Measurements from ENCODE around the gene UBE2Q2.
"Not testable (repeated sequence)": the region's sequence is repeated elsewhere in the genome, so short reads cannot be mapped to it uniquely, and the experiment has no call there.

Gene UBE2Q2

DNA sequence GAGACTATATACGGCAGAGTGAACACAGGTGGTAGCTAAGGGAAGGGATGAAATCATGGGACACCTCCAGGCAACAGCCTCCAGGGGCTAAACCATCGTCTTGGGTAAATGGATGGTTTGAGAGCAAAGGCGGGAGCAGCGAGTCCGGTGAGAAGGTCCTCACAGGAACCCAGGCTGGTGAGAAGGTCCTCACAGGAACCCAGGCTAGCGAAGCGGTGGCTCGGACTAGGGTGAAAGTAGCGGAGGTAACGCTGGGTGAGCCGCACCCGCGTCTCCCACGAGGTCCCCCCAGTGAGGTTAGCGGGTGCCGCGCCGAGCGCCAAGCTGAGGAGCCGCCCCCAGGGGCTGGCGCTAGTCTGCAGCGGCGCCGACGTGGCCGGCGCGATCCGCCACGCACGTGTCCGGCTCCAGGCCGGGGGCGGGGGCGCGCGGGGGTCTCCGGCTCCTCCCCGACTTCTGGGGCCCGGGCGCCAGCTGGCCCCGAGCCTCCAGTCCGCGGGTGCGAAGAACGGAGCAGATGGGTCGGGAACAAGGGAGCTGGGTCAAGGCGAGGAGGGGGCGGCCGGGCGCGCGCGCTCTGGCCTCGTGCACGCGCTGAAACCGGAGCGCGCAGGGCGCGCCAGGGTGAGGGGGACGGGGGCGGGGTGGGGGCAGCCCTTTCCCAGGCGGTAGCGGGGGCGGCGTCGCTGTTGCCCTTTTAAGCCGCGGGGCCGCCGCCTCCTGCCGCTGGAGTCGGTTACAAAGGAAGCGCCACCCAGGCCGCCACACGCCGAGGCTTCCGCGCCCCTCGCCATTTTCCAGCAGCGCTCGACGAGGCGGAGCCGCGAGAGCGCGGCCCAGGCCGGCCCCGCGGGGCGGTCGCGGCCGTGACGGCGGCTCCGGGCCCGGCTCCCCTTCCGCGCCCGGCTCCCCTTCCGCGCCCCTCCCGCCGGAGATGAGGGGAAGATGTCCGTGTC, at the start of gene UBE2Q2:
Gene UBE2Q2, plus strand, starts transcription at position 726 of the 956 bp plus-strand sequence. Its CDS starts 220 bp downstream, at position 946.
- peak; percentile 72 to 79 for DNase-seq

GRCh38 chr15:75796321-75796720, 46.9 kb upstream of the UBE2Q2 start:
- DNase-seq = no peak

GRCh38 chr15:75797146-75797545, 46.1 kb upstream of the UBE2Q2 start:
- DNase-seq = not testable (repeated sequence)

- no peak for DNase-seq
Observed at GRCh38 chr15:75799190-75799589, 44.1 kb upstream of the UBE2Q2 start.

DNA sequence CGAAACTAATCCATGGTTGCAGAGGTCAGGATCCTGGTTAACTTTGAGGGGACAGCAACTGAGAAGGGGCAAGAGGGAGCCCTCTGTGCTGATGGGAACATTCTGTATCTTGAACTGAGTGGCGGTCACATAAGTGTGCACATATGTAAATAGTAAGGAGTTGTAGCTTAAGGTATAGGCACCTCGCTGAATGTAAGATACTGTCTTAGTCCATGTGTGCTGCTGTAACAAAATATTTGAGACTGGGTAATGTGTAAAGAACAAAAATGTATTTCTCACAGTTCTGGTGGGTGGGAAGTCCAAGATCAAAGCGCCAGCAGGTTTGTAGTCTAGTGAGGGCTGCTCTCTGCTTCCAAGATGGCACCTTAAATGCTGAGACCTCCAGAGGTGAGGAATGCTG, 42.8 kb upstream of the UBE2Q2 start:
- DNase-seq = not testable (repeated sequence)

GRCh38 chr15:75801859-75802593, 41.2 kb upstream of the UBE2Q2 start:
- DNase-seq = peak; percentile 52 to 71

DNA sequence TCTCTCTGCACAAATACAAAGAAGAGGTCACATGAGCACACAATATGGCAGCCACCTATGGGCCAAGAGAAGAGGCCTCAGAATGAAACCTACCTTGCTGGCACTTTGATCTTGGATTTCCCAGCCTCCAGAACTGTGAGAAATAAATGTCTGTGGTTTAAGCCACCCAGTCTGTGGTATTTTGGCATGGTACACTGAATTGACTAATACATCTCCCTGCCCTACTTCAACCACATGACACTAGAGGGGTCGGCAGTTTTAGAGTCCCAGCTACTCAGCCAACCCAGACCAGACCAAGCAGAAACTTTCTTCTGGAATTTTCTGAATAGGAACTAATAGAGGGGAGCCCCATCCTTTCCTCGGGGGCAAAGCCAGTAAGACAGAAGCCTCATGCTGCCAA, 35.8 kb upstream of the UBE2Q2 start:
- not testable (repeated sequence) for DNase-seq

DNA sequence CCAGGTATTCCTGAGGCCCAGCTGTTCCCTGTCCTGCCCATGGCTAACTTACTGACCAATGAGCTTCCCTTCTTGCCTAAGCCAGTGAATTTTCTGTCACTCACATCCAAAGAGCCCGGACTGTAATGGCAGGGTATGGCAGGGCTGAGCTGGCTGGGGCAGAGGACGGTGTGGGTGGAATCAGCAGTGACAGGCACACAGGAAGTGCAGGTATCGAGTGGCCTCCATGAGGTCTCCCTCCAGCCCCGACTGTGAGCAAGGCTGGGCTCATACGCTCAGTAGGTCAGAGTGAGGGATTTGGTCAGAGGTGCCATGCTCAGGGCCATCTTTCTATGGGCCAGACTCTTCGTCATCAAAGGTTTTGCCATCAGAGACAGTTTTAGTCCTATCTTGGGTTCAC, 35.2 kb upstream of the UBE2Q2 start:
- DNase-seq = not testable (repeated sequence)

DNA sequence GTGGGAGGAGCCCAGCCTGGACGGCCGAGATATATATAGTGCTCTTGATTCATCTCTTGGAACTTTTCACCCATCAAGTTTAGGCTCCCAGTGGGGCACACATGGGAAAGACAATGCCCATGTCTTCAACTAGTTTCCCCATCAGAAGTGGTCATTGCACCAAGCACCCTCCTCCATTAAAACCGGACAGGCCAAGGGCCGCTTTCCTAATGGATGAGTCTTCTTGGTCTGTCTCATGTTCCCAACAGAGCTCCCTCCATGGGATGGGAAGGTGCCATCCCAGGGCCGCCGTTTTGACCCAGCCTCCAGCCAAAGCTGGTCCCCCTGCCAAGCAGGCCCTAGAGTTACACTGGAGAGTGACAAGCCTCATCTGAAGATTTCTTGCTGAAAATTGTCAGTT, 34.7 kb upstream of the UBE2Q2 start:
- no peak for DNase-seq

DNA sequence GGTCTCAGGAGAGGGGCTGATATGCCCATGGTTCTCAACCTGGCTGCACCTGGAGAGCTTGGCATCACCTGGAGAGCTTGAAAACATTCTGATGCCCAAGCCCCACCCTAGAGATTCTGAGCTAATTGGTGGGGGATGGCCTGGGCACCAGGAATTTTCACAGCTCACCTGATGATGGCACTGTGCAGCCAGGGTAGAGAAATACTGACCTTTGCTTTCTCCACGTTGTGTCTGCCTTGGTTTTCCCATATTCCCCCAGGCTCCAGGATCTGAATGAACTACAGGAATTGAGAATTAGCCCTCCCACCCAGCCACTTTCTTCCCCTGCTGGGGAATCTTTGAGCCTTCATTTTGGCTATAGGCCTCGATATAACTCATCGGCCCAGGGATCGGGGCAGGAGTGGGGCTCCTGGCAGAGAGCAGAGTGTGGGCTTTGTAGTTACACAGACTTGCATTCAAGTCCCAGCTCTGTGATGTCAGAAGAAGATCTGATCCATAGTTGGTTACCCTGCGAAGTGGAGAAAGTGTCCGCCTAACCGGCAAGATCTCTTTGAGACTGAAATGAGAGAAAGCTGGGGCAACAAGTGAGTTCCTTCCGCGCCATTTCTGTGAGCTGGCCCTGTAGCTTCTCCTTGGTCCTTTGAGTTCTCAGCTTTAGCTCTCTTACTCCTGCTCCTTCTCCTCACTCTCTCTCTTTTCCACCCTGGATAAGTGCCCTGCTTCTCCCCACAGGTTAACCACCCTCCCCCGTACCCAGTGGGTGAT, 33.1 kb upstream of the UBE2Q2 start:
- DNase-seq = peak in 1 of 2 experiments; percentile 33

- DNase-seq = no peak
Observed at GRCh38 chr15:75810874-75811498, 32.3 kb upstream of the UBE2Q2 start.

DNA sequence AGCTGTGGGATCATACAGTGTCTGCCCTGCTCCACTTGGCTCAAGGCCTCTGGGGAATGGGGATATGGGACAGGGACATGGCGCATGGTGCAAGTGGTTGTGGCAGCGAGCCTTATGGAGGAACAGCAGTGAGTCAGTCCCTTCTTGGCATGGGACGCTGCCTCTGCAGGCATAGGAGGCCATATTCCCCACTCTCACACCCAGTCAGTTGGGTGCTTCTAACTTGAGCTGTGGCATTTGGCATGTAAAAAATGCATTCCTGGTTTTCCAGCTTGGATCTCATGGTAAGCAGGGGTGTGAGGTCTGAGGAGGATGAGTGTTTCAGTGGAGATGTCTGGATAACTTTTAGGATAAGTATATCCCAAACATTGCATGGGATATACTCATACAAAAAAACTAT, 31.6 kb upstream of the UBE2Q2 start:
- no peak for DNase-seq

DNA sequence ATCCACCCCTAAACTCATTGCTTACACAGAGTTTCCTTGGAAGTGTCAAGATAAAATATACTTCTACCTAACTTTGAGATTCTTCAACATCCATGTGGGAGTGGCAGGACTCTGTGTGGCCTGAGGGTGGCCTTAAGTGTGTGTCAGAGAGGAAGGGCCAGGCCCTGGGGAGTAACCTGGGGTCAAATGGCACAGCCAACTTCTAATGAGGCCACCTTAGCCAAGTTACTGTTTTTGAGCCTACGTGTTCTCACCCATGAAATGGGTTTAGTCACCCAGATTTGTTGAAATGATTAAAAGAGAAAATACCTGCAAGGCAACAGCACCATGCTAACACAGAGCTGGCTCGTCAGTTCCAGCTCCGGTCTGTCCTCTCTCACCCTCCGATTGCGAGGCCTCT, 28.5 kb upstream of the UBE2Q2 start:
- no peak for DNase-seq

GRCh38 chr15:75815811-75816719, 27.2 kb upstream of the UBE2Q2 start:
- DNase-seq = no peak

DNA sequence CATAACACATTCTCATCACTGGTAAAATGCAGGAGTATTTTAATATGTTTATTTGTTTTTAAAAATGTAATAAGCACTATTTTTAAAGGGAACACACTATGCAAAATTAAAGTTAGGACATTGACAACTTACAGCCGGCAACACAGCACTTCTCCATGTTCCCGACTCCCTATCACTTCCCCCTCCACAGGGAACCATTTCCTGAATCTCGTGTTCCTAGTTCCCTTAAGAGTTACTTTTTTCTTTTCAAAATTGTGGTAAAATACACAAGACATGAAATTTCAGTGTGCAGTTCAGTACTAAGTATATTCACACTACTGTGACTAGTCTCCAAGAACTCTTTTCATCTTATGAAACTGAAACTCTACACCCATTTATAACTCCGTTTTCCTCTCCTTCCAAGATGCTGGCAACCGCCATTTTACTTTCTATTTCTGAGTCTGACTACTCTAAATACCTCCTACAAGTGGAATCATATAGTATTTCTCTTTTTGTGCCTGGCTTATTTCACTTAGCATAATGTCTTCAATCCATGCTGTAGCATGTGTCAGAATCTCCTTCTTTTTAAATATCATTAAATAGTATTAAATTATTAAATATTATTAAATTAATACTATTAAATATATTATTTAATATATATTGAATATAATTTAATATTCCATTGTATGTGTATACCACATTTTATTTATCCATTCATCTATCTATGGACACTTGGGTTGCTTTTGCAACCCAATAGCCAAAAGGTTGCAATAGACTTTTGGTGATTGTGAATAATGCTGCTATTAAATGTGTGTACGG, 25.9 kb upstream of the UBE2Q2 start:
- DNase-seq = peak; percentile 14 to 31

DNA sequence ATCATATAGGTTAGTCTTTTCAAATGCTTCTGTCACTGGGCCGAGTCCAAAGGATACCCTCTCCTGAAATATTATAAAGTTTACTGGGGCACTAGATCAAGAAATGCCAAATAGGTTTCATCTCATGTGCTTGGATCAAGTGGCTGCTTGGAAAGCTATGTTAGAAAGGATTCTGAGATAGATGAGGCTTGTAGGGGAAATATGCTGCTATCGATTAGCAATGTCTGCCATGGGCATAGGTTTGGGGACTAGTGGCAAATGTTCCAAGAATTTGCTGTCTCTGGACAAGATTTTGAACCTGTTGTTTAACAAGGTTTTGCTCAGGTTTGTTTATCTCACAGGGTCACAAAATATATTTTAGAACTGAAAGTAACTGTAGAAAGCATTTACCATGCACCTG, 23.0 kb upstream of the UBE2Q2 start:
- DNase-seq = no peak

DNA sequence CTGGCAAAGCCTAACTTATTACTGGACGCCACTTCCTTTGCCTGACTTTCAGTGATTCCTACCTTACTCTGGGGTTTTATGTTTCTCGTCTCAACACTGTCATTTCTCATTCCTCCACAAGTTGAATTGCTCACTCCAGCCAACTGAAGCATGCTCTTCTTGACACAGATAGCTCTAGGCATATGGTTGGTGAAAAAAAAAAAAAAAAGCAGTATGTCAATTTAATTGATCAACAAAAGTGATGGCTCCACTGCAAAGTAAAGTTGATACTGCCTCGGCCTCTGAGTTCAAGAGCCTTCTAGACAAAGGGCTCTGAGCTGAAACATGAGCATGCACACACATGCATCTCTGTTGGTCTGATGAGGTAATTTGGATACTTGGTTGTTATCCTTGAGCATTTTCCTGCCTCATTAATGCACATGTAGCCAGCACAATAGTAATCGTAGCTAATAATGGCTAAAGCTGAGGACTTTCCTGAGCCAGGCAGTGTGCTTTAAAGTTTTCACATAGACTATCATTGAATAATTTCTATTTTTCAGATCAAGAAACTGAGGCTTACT, 21.4 kb upstream of the UBE2Q2 start:
- DNase-seq = no peak

DNA sequence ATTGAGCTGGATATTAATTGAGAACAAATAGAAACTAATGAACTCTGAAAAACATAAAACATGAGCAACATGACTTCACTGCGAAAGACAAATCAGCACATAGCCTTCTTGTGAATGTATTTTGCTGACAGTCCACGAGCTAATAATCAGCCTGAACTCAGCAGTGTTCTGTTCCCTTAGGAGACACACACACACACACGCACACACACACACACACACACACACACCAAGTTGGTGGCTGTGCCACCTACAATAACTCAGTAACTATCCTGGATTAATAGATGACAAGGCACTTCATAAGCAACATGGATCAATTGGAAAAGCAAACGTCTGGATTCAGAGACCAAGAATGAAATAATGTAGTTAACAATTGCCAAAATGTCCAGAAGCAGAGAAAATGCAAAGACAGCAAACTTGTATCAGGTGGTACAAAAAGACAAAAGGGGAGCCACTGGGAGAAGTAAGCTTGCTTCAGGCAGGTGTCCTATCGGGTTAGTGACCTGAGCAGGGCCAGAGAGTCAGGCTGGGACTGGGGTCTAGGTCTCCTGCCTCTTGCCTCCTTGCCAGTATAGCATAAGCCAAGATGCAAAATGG, 20.5 kb upstream of the UBE2Q2 start:
- DNase-seq = no peak

- no peak for DNase-seq
Observed at GRCh38 chr15:75823860-75824613, 19.2 kb upstream of the UBE2Q2 start.

Measured in AML-193 (cell line).